HEK293 (cell line): ENCODE results near the gene COP1.

Experiments used
- CTCF ChIA-PET: fragments of 350-600 bp; formaldehyde crosslinking; extraction: SDS; loops from one replicate; lab custom pipeline; 2021; ENCODE audit warnings: antibody characterized with exemption; lab: Yijun Ruan, JAX
- POLR2A ChIA-PET: fragments of 300-600 bp; formaldehyde crosslinking; extraction: SDS; loops from one replicate; lab custom pipeline; 2020; ENCODE audit warnings: antibody characterized with exemption, inconsistent platforms; lab: Yijun Ruan, JAX
- H3K27ac ChIP-seq: fragments of 200-500 bp; sonication (Bioruptor generic); 2 replicates; pipeline ENCODE4 v1.5.1; 2014; ENCODE audit warnings: low read depth, low read length, control low read depth, inconsistent platforms; ENCODE audit errors: extremely low read depth
- H3K36me3 ChIP-seq, 2 experiments: fragments of 200-500 bp in 1 of 2; sonication (Bioruptor generic) in 1 of 2; 1 replicate in 1 of 2; 2 replicates in 1 of 2; pipeline ENCODE4 v1.5.1; 2014 to 2017; ENCODE audit warnings: inconsistent platforms in 2 of 2, low read length in 2 of 2; ENCODE audit not compliant: control insufficient read depth in 2 of 2, insufficient read depth in 1 of 2
- H3K4me1 ChIP-seq: fragments of 200-500 bp; sonication (Bioruptor generic); 2 replicates; pipeline ENCODE4 v1.5.1; 2014; ENCODE audit warnings: mild to moderate bottlenecking, low read length, inconsistent platforms; ENCODE audit not compliant: control insufficient read depth, insufficient read depth
- H3K4me3 ChIP-seq: 2 replicates; pipeline ENCODE4 v1.5.1; 2011; ENCODE audit warnings: low read depth, mild to moderate bottlenecking, control low read depth, low read length, moderate library complexity
- H3K9me3 ChIP-seq: fragments of 200-500 bp; sonication (Bioruptor generic); 2 replicates; pipeline ENCODE4 v1.5.1; 2014; ENCODE audit warnings: low read depth, low read length, inconsistent platforms; ENCODE audit not compliant: control insufficient read depth, insufficient read depth
- FEZF1 ChIP-seq: fragments of 450-650 bp; formaldehyde crosslinking; IDR thresholded peaks from 2 replicates; pipeline ENCODE4 v1.5.1; 2016; ENCODE audit warnings: missing biosample characterization, missing genetic modification characterization
- GFI1B ChIP-seq: fragments of 450-650 bp; formaldehyde crosslinking; IDR thresholded peaks from 2 replicates; pipeline ENCODE4 v1.5.1; 2016; ENCODE audit warnings: missing biosample characterization, missing genetic modification characterization
- GLIS1 ChIP-seq: fragments of 450-650 bp; formaldehyde crosslinking; IDR thresholded peaks from 2 replicates; pipeline ENCODE4 v1.5.1; 2016; ENCODE audit warnings: missing biosample characterization, missing genetic modification characterization
- SALL2 ChIP-seq: fragments of 450-650 bp; formaldehyde crosslinking; IDR thresholded peaks from 2 replicates; pipeline ENCODE4 v1.5.0; 2017; ENCODE audit warnings: missing biosample characterization, mild to moderate bottlenecking, missing genetic modification characterization, borderline replicate concordance
- SETDB1 ChIP-seq: IDR thresholded peaks from one replicate; pipeline ENCODE4 v1.6.1; 2017; ENCODE audit warnings: mild to moderate bottlenecking, low read length, moderate library complexity, mixed read lengths; ENCODE audit not compliant: insufficient read length
- YY2 ChIP-seq: fragments of 450-650 bp; formaldehyde crosslinking; IDR thresholded peaks from 2 replicates; pipeline ENCODE4 v1.5.1; 2016; ENCODE audit warnings: missing biosample characterization, missing genetic modification characterization
- ZBTB11 ChIP-seq: fragments of 450-650 bp; formaldehyde crosslinking; conservative IDR thresholded peaks from 2 replicates; pipeline ENCODE4 v1.5.1; 2016; ENCODE audit warnings: low read depth, missing biosample characterization, missing genetic modification characterization
- ZBTB26 ChIP-seq: fragments of 450-650 bp; formaldehyde crosslinking; optimal IDR thresholded peaks from 2 replicates; pipeline ENCODE3; 2016; ENCODE audit warnings: missing biosample characterization, mild to moderate bottlenecking, missing genetic modification characterization
- ZFP41 ChIP-seq: fragments of 450-650 bp; formaldehyde crosslinking; IDR thresholded peaks from 2 replicates; pipeline ENCODE4 v1.5.1; 2016; ENCODE audit warnings: missing biosample characterization, missing genetic modification characterization, borderline replicate concordance
- ZIC2 ChIP-seq: fragments of 450-650 bp; formaldehyde crosslinking; IDR thresholded peaks from 2 replicates; pipeline ENCODE4 v1.5.1; 2016; ENCODE audit warnings: missing biosample characterization, missing genetic modification characterization
- ZNF169 ChIP-seq: fragments of 450-650 bp; formaldehyde crosslinking; IDR thresholded peaks from 2 replicates; pipeline ENCODE4 v1.5.1; 2016; ENCODE audit warnings: missing biosample characterization, missing genetic modification characterization
- ZNF292 ChIP-seq: fragments of 450-650 bp; formaldehyde crosslinking; IDR thresholded peaks from 2 replicates; pipeline ENCODE4 v1.5.1; 2016; ENCODE audit warnings: low read depth, missing biosample characterization, missing genetic modification characterization, borderline replicate concordance
- ZNF37A ChIP-seq: fragments of 450-650 bp; IDR thresholded peaks from 2 replicates; pipeline ENCODE4 v1.5.1; 2018; ENCODE audit warnings: missing biosample characterization, missing genetic modification characterization
- ZNF426 ChIP-seq: fragments of 450-650 bp; formaldehyde crosslinking; IDR thresholded peaks from 2 replicates; pipeline ENCODE4 v1.5.1; 2017; ENCODE audit warnings: missing biosample characterization, missing genetic modification characterization, mild to moderate bottlenecking, inconsistent platforms, moderate library complexity
- ZNF521 ChIP-seq: fragments of 450-650 bp; formaldehyde crosslinking; IDR thresholded peaks from 2 replicates; pipeline ENCODE4 v1.5.1; 2017; ENCODE audit warnings: missing biosample characterization, mild to moderate bottlenecking, missing genetic modification characterization
- ZNF530 ChIP-seq: fragments of 450-650 bp; formaldehyde crosslinking; IDR thresholded peaks from 2 replicates; pipeline ENCODE4 v1.5.1; 2016; ENCODE audit warnings: low read depth, missing biosample characterization, missing genetic modification characterization
- ZNF596 ChIP-seq: fragments of 450-650 bp; IDR thresholded peaks from 2 replicates; pipeline ENCODE4 v1.5.0; 2018; ENCODE audit warnings: missing biosample characterization, mild to moderate bottlenecking, missing genetic modification characterization, moderate library complexity
- ZNF600 ChIP-seq: fragments of 450-650 bp; formaldehyde crosslinking; IDR thresholded peaks from 2 replicates; pipeline ENCODE4 v1.5.1; 2016; ENCODE audit warnings: missing biosample characterization, missing genetic modification characterization
- ZNF626 ChIP-seq: fragments of 450-650 bp; sonication (Bioruptor Pico); formaldehyde crosslinking; IDR thresholded peaks from 2 replicates; pipeline ENCODE4 v1.5.1; 2018; ENCODE audit warnings: missing biosample characterization, missing genetic modification characterization, inconsistent platforms
- ZNF768 ChIP-seq: fragments of 450-650 bp; formaldehyde crosslinking; IDR thresholded peaks from 2 replicates; pipeline ENCODE4 v1.5.1; 2018; ENCODE audit warnings: missing biosample characterization, mild to moderate bottlenecking, missing genetic modification characterization
- ZNF777 ChIP-seq: fragments of 450-650 bp; formaldehyde crosslinking; IDR thresholded peaks from 2 replicates; pipeline ENCODE4 v1.5.1; 2017; ENCODE audit warnings: missing biosample characterization, missing genetic modification characterization, borderline replicate concordance
- ZNF837 ChIP-seq: fragments of 450-650 bp; formaldehyde crosslinking; IDR thresholded peaks from 2 replicates; pipeline ENCODE4 v1.5.1; 2016; ENCODE audit warnings: missing biosample characterization, missing genetic modification characterization
- TF ChIP-seq, protein P1 (sequence below): fragments of 450-650 bp; formaldehyde crosslinking; IDR thresholded peaks from 2 replicates; pipeline ENCODE4; 2016; ENCODE audit warnings: missing biosample characterization, missing genetic modification characterization
- TF ChIP-seq, protein P2 (sequence below): fragments of 450-650 bp; formaldehyde crosslinking; IDR thresholded peaks from 2 replicates; pipeline ENCODE4 v1.5.1; 2016; ENCODE audit warnings: missing biosample characterization, missing genetic modification characterization
- TF ChIP-seq, protein P3 (sequence below): fragments of 450-650 bp; formaldehyde crosslinking; IDR thresholded peaks from 2 replicates; pipeline ENCODE4 v1.5.1; 2016; ENCODE audit warnings: missing biosample characterization, missing genetic modification characterization

The COP1 gene

GRCh38 chr1:175935166-175935565, 271.9 kb downstream of the COP1 start:
- Histone ChIP-seq H3K4me3 (no peak overlapping the region), H3K36me3 (peaks cover 0 to 5% of the 10 kb centered on the region in 2 experiments; a peak in 2 of 3 replicates), H3K27ac (no peak overlapping the region), H3K9me3 (no peaks in the 10 kb centered on the region), H3K4me1 (no peaks in the 10 kb centered on the region)
- TF ChIP-seq ZNF426 (tag by site-specific recombination): no peak
- no peak for TF ChIP-seq ZIC2 (tag by site-specific recombination)
- no peak for TF ChIP-seq ZNF37A
- TF ChIP-seq, protein P1, sequence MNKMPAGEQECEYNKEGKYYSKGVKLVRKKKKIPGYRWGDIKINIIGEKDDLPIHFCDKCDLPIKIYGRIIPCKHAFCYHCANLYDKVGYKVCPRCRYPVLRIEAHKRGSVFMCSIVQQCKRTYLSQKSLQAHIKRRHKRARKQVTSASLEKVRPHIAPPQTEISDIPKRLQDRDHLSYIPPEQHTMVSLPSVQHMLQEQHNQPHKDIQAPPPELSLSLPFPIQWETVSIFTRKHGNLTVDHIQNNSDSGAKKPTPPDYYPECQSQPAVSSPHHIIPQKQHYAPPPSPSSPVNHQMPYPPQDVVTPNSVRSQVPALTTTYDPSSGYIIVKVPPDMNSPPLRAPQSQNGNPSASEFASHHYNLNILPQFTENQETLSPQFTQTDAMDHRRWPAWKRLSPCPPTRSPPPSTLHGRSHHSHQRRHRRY (tag by site-specific recombination): no peak
- TF ChIP-seq GFI1B: no peak
- no peak for TF ChIP-seq ZNF768 (tag by site-specific recombination)
- TF ChIP-seq GLIS1 (tag by site-specific recombination): no peak
- TF ChIP-seq ZNF596: no peak
- TF ChIP-seq, protein P2, sequence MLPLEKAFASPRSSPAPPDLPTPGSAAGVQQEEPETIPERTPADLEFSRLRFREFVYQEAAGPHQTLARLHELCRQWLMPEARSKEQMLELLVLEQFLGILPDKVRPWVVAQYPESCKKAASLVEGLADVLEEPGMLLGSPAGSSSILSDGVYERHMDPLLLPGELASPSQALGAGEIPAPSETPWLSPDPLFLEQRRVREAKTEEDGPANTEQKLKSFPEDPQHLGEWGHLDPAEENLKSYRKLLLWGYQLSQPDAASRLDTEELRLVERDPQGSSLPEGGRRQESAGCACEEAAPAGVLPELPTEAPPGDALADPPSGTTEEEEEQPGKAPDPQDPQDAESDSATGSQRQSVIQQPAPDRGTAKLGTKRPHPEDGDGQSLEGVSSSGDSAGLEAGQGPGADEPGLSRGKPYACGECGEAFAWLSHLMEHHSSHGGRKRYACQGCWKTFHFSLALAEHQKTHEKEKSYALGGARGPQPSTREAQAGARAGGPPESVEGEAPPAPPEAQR (tag by site-specific recombination): no peak
- TF ChIP-seq ZBTB11: no peak
- no peak for TF ChIP-seq ZNF292
- TF ChIP-seq SALL2 (tag by site-specific recombination): no peak
- TF ChIP-seq FEZF1 (tag by site-specific recombination): no peak
- TF ChIP-seq YY2 (tag by site-specific recombination): no peak
- no peak for TF ChIP-seq ZNF169 (tag by site-specific recombination)
- no peak for TF ChIP-seq ZNF837 (tag by site-specific recombination)
- no peak for TF ChIP-seq SETDB1
- TF ChIP-seq ZFP41 (tag by site-specific recombination): no peak
- no peak for TF ChIP-seq ZNF521 (tag by site-specific recombination)
- TF ChIP-seq ZNF626 (tag by site-specific recombination): no peak
- CTCF ChIA-PET: no interaction called here
- POLR2A ChIA-PET: interaction anchor here (0.6 kb wide), 1 partner anchor 124 kb away, joined by 3 read pairs; no protein-coding TSS in a partner anchor

GRCh38 chr1:175933801-175934200, 273.3 kb downstream of the COP1 start:
- ChIA-PET CTCF (interaction anchor here (1.1 kb wide), 1 partner anchor 46 kb away, joined by 3 read pairs; no protein-coding TSS in a partner anchor), POLR2A (no interaction called here)
- TF ChIP-seq, protein P3, sequence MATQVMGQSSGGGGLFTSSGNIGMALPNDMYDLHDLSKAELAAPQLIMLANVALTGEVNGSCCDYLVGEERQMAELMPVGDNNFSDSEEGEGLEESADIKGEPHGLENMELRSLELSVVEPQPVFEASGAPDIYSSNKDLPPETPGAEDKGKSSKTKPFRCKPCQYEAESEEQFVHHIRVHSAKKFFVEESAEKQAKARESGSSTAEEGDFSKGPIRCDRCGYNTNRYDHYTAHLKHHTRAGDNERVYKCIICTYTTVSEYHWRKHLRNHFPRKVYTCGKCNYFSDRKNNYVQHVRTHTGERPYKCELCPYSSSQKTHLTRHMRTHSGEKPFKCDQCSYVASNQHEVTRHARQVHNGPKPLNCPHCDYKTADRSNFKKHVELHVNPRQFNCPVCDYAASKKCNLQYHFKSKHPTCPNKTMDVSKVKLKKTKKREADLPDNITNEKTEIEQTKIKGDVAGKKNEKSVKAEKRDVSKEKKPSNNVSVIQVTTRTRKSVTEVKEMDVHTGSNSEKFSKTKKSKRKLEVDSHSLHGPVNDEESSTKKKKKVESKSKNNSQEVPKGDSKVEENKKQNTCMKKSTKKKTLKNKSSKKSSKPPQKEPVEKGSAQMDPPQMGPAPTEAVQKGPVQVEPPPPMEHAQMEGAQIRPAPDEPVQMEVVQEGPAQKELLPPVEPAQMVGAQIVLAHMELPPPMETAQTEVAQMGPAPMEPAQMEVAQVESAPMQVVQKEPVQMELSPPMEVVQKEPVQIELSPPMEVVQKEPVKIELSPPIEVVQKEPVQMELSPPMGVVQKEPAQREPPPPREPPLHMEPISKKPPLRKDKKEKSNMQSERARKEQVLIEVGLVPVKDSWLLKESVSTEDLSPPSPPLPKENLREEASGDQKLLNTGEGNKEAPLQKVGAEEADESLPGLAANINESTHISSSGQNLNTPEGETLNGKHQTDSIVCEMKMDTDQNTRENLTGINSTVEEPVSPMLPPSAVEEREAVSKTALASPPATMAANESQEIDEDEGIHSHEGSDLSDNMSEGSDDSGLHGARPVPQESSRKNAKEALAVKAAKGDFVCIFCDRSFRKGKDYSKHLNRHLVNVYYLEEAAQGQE (tag by site-specific recombination): no peak
- TF ChIP-seq ZNF600 (tag by site-specific recombination): no peak
- no peak for TF ChIP-seq ZBTB26 (tag by site-specific recombination)
- no peak for TF ChIP-seq ZNF777 (tag by site-specific recombination)
- no peak for TF ChIP-seq ZNF530

More at GRCh38 chr1:175933801-175934200, 273.3 kb downstream of the COP1 start:
- Histone ChIP-seq H3K9me3 (no peaks in the 10 kb centered on the region), H3K4me1 (no peaks in the 10 kb centered on the region), H3K27ac (no peak overlapping the region), H3K4me3 (no peak overlapping the region), H3K36me3 (no peaks in the 10 kb centered on the region; a peak in 1 of 3 replicates)
